Activated T-helper 1 cell treated with anti-CD3 and anti-CD28 coated beads, Interleukin-12 subunit alpha, Interleukin-12 subunit beta, Interleukin-2, Interleukin-4 antibody, amounts not matched to agents 30 ng/mL and 10 ng/mL and 1 ng/mL, durations not matched to agents 14 hours and 24 hours and 36 hours (primary cell): ENCODE measurements around the gene THOC1. TPM values are rescaled to one million over a fixed set of nuclear protein-coding genes. Genes with fewer than 3 reads are reported as not detected.

ENCODE experiments used
- DNase-seq: peaks from one replicate; pipeline ENCODE4 v3.0.0; 2021; ENCODE audit warnings: low spot score
- H3K27ac Mint-ChIP-seq: one replicate; pipeline ENCODE4 v1.8.0; 2021; ENCODE audit warnings: mild to moderate bottlenecking, mixed read lengths
- H3K27me3 Mint-ChIP-seq: one replicate; pipeline ENCODE4 v1.8.0; 2022; ENCODE audit warnings: mild to moderate bottlenecking, moderate library complexity, mixed read lengths; ENCODE audit not compliant: insufficient read depth
- H3K36me3 Mint-ChIP-seq: one replicate; pipeline ENCODE4 v1.8.0; 2021; ENCODE audit warnings: low read depth, mixed read lengths
- H3K4me1 Mint-ChIP-seq: one replicate; pipeline ENCODE4 v1.8.0; 2021; ENCODE audit warnings: low read depth, mixed read lengths
- H3K4me3 Mint-ChIP-seq: one replicate; pipeline ENCODE4 v1.8.0; 2021; ENCODE audit warnings: mild to moderate bottlenecking, moderate library complexity, mixed read lengths
- H3K9me3 Mint-ChIP-seq: one replicate; pipeline ENCODE4 v1.8.0; 2021; ENCODE audit warnings: mixed read lengths
- intact Hi-C: fragments of 100-400 bp; cut with micrococcal nuclease; formaldehyde crosslinking; loops from one replicate; pipeline ENCODE4 v1.15.1; 2024
- total RNA-seq: library from RNA; stranded (reverse); gene quantifications from 2 replicates; pipeline ENCODE4 v1.2.3, GENCODE V29; 2022

The THOC1 gene
- total RNA-seq, 1 donor from 2014 or later, result 69.9 TPM

DNA sequence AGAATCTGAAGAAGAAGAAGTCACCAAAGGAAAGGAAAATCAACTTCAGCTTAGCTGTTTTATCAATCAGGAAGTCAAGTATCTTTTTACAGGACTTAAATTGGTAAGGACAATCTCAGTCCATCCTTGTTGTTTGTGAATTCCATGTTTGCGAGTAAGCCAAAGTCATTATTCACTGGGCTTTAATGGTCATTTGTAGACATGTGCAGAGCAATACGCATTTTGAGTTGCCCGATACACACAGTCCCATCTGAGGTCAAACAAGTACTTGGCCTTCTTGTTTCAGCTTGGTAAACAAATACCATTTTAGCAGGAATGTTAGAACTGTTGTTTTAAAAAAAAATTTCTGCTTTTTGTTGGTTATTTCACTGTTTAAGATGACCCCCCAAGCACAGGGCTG, 68.6 kb downstream of the THOC1 start:
- H3K27me3 Mint-ChIP-seq, result no peaks in the 10 kb centered on the region
- no peak overlapping the region for H3K4me3 Mint-ChIP-seq
- intact Hi-C loops, result no loop called here

GRCh38 chr18:195651-196050, 72.2 kb downstream of the THOC1 start:
- Mint-ChIP-seq H3K9me3 (no peaks in the 10 kb centered on the region), H3K27me3 (no peaks in the 10 kb centered on the region), H3K4me1 (peaks cover 5% of the 10 kb centered on the region), H3K27ac (no peak overlapping the region), H3K4me3 (no peak overlapping the region), H3K36me3 (peaks cover 18% of the 10 kb centered on the region)
- intact Hi-C loops, result no loop called here
- DNase-seq, result no peak

More for the DNA sequence above, 68.6 kb downstream of the THOC1 start:
- Mint-ChIP-seq H3K9me3 (no peaks in the 10 kb centered on the region), H3K36me3 (peaks cover 21% of the 10 kb centered on the region), H3K27ac (no peak overlapping the region), H3K4me1 (peaks cover 5% of the 10 kb centered on the region)
- no peak for DNase-seq

GRCh38 chr18:192801-193200, 75.0 kb downstream of the THOC1 start:
- Mint-ChIP-seq H3K27me3 (no peaks in the 10 kb centered on the region), H3K4me1 (no peaks in the 10 kb centered on the region), H3K27ac (no peak overlapping the region), H3K4me3 (no peak overlapping the region), H3K9me3 (no peaks in the 10 kb centered on the region), H3K36me3 (peaks cover 17% of the 10 kb centered on the region)
- intact Hi-C loops, result no loop called here
- no peak for DNase-seq

DNA sequence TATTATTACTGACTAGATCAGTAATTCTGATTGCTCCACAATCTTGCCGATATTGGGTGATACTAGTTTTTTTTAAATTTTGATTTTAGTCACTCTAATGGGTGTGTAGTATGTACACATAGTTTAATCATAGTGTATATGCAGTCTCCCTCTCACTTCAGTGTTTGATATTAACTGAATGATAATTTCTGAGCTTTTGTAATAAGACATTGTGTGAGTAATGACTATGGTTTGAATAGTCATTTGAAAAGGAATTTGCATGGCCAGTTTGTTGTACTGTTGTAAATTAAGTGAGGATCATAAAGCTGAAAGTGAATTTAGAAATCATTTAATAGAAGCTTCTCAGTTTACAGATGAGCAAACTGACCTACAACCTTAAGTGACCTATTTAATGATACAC, 76.1 kb downstream of the THOC1 start:
- H3K27me3 Mint-ChIP-seq, result no peaks in the 10 kb centered on the region
- H3K27ac Mint-ChIP-seq, result no peak overlapping the region
- no peaks in the 10 kb centered on the region for H3K9me3 Mint-ChIP-seq
- no peaks in the 10 kb centered on the region for H3K4me1 Mint-ChIP-seq
- intact Hi-C loops, result no loop called here
- H3K4me3 Mint-ChIP-seq, result no peak overlapping the region
- DNase-seq, result no peak
- peaks cover 11% of the 10 kb centered on the region for H3K36me3 Mint-ChIP-seq

GRCh38 chr18:189254-189653, 78.6 kb downstream of the THOC1 start:
- DNase-seq, result no peak
- no peak overlapping the region for H3K27ac Mint-ChIP-seq
- H3K9me3 Mint-ChIP-seq, result no peaks in the 10 kb centered on the region
- H3K27me3 Mint-ChIP-seq, result no peaks in the 10 kb centered on the region
- no peaks in the 10 kb centered on the region for H3K4me1 Mint-ChIP-seq
- no peak overlapping the region for H3K4me3 Mint-ChIP-seq
- H3K36me3 Mint-ChIP-seq, result peaks cover 6% of the 10 kb centered on the region
- intact Hi-C loops, result no loop called here

DNA sequence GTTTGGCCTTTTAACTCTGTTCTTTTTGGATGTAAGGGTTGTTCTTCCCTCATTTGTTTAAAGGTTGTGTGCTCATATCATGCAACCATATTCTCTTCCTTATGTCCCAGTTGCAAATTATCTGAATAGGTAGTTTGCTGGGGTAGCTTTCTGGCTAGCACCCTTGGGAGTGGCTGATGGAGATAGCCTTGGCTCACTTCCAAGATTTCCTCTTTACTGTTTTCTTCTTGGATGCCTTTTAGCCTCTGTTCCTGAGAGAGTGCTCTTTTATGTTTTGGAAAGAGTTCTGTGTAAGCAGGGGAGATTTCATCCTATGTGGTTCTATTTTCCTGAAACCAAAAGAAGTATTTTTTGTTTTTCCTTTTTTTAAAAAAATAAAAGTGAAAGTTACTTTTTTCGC, 84.1 kb downstream of the THOC1 start:
- no peaks in the 10 kb centered on the region for H3K9me3 Mint-ChIP-seq
- intact Hi-C loops, result no loop called here
- H3K4me3 Mint-ChIP-seq, result no peak overlapping the region
- DNase-seq, result no peak
- H3K36me3 Mint-ChIP-seq, result peaks cover 20% of the 10 kb centered on the region
- H3K27me3 Mint-ChIP-seq, result no peaks in the 10 kb centered on the region
- peaks cover 24% of the 10 kb centered on the region for H3K4me1 Mint-ChIP-seq
- no peak overlapping the region for H3K27ac Mint-ChIP-seq

- Mint-ChIP-seq H3K27ac (no peak overlapping the region), H3K9me3 (no peaks in the 10 kb centered on the region), H3K36me3 (peaks cover 23% of the 10 kb centered on the region), H3K27me3 (no peaks in the 10 kb centered on the region), H3K4me3 (no peak overlapping the region), H3K4me1 (peaks cover 29% of the 10 kb centered on the region)
- no peak for DNase-seq
- intact Hi-C loops, result no loop called here
These were observed 86.1 kb downstream of the THOC1 start for GRCh38 chr18:181711-182110.

DNA sequence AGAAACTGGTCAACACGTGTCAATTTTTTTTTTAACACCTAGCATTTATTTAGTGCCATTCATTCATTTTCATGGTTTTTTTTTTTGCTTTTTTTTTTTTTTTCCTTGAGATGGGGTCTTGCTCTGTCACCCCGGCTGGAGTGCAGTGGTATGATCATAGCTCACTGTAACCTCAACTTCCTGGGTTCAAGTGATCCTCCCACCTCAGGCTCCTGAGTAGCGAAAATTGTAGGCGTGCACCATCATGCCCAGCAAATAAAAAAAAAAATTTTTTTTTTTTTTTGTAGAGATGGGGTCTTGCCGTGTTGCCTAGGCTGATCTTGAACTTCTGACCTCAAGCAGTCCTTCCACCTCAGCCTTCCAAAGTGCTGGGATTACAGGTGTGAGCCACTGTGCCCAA, 88.3 kb downstream of the THOC1 start:
- H3K4me3 Mint-ChIP-seq, result no peak overlapping the region
- H3K36me3 Mint-ChIP-seq, result peaks cover 25% of the 10 kb centered on the region
- no peak overlapping the region for H3K27ac Mint-ChIP-seq
- intact Hi-C loops, result loop anchor here (5.0 kb wide), 1 partner anchor 33 kb away; no protein-coding TSS in a partner anchor
- H3K27me3 Mint-ChIP-seq, result no peaks in the 10 kb centered on the region
- H3K9me3 Mint-ChIP-seq, result no peaks in the 10 kb centered on the region
- DNase-seq, result no peak
- H3K4me1 Mint-ChIP-seq, result peaks cover 29% of the 10 kb centered on the region

DNA sequence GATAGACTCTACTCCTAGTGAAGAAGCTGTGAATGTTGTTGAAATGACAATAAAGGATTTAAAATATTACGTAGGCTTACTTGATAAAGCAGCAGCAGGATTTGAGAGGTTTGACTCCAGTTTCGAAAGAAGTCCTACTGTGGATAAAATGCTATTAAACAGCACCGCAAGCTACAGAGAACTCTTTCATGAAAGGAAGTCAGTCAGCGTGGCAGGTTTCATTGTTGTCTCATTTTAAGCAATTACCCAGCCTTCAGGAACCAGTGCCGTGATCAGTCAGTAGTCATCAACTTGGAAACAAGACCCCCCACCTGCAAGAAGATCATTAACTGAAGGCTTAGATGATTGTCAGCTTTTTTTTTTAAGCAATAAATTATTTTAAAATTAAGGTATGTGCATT, 95.5 kb downstream of the THOC1 start:
- peaks cover 23% of the 10 kb centered on the region for H3K36me3 Mint-ChIP-seq
- no peaks in the 10 kb centered on the region for H3K9me3 Mint-ChIP-seq
- no peak for DNase-seq
- H3K4me1 Mint-ChIP-seq, result no peaks in the 10 kb centered on the region
- H3K27me3 Mint-ChIP-seq, result no peaks in the 10 kb centered on the region
- H3K4me3 Mint-ChIP-seq, result no peak overlapping the region
- intact Hi-C loops, result no loop called here
- no peak overlapping the region for H3K27ac Mint-ChIP-seq

Other genes with a start within 250 kb of the THOC1 start
- not detected in 2 replicates for gene TUBB8B, start 218.4 kb downstream of the THOC1 start, total RNA-seq
- 95.3 and 99.6 TPM in 2 replicates for gene USP14, start 109.5 kb downstream of the THOC1 start, total RNA-seq
- gene COLEC12, start 232.7 kb upstream of the THOC1 start, total RNA-seq, result not detected in 2 replicates